Embryonic facial prominence (tissue), 1 donor: ENCODE results near the gene WNT4.

Source experiments
- DNase-seq: peaks from one replicate; pipeline ENCODE4 v3.0.0-alpha.2; 2016; ENCODE audit errors: extremely low spot score

WNT4 gene

DNA sequence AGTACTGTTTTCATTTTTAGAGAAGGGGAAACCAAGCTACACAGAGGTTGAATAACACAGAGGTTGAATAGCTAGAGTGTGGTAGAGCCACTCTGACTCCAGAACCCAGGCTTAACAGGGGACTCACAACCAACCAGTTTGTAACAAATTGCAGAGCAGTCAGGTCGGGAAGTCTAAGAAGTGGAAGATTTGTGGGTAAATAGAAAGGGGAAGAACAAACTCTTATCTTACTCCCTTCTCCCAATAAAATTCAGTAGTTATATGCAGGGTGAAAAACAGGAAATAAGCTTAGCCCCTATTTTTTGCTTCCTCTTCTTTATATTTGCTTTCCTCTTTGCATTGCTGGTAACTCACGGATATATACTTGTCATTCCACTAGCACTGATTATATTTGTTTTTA lies 67.2 kb downstream of the WNT4 start:
- DNase-seq: no peak

DNA sequence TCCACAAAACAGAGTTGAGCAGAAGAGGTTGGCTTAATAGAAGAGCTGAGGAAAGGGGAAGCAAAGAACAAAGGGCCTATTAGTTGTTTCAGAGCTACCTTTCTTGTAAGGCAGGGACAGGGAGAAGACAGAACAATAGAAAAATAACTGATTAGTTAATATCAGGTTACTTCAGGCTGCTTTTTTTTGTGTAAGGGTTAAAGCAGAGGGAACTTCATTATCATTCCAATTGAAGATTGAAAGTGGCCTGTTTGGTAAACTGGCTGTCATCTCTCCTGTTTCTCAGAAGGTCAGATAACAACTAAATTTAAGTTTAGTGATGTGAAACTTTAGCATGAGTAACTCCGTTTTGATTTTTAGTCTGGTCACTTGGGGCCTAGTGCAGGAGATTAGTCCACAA lies 68.1 kb downstream of the WNT4 start:
- DNase-seq: no peak

DNA sequence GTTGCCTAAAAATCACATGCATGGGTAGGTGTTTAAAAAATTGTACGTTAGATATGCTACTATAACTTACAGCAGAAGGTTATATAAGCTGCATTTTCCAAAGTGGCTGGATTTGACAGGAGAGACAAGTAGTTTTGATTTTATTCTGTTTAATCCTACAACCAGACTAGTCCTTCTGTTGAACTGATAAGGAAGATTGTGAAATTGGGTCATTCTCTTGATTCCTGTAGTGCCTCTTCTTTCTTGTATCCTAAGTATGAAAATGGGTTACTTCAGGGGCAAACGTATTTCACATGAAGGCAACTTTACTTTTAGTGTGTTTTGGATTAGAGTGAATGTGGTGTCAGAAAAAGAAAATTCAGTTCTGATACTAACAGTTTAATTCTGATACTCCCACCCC lies 71.4 kb downstream of the WNT4 start:
- no peak for DNase-seq
